Right lobe of liver (tissue), 4 donors: ENCODE data around the gene KCNMA1.

Source experiments
- CTCF ChIP-seq, 4 donors: fragments of 200-600 bp in 3 of 4; fragments of 450-650 bp in 1 of 4; IDR thresholded peaks; one replicate each; pipeline versions ENCODE4 v1.5.1 to v1.8.0; 2016 to 2022; ENCODE audit warnings: antibody characterized with exemption in 4 of 4, mild to moderate bottlenecking in 2 of 4
- POLR2A ChIP-seq: fragments of 450-650 bp; IDR thresholded peaks from one replicate; pipeline ENCODE4 v1.6.1; 2017; ENCODE audit warnings: antibody characterized with exemption, mild to moderate bottlenecking
- donor health status: DM: no; HTN: no; CAD: no.
- donor health status: DM: no; HTN: no; CAD: no.
- donor health status: DM: no; HTN: yes; CAD: no.

- TF ChIP-seq POLR2A, result no peak
- no peak for TF ChIP-seq CTCF (IDR thresholded peaks at IDR 0.05)
These were observed 237.6 kb downstream of the KCNMA1 start for GRCh38 chr10:77400033-77400432.
